Germinal center (tissue), 1 donor: ENCODE results near the gene ATAD3A.

Source experiments
- DNase-seq: peaks from one replicate; pipeline ENCODE4 v3.0.0; 2012; ENCODE audit warnings: mixed read lengths, low spot score

ATAD3A gene

DNA sequence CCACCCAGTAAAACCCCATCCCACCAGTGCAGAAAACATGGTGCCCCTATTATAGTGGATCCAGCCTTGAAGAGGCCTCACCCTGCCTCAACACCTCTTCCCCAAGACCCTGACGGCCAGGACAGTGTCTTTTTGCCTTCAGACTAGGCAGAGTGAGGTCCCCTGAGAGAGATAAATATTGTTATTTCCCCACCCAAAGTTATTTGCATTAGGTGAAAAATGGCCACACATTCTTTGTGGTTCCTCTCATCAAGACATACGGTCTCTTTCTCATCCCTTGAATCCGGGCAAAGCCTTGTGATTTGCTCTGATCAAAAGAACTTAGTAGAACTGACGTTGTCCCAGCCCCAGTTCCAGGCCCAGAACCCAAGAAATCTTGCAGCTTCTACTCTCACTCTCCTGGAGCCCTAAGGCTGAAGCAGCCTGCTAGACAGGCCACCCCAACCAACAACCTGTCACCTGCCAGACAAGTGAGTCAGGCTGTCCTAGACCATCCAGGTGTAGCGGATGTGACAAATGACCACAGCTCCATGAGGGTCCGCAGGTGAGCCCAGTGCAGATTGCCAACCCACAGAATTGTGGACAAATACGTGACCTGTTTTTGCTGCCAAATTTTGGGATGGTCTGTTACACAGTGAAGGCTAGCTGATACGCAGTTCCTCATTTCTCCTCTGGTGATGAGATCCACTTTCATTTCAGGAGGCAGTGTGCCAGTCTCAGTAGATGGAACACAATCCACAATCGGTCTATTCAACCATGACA is 70.8 kb downstream of the ATAD3A start:
- DNase-seq = no peak

DNA sequence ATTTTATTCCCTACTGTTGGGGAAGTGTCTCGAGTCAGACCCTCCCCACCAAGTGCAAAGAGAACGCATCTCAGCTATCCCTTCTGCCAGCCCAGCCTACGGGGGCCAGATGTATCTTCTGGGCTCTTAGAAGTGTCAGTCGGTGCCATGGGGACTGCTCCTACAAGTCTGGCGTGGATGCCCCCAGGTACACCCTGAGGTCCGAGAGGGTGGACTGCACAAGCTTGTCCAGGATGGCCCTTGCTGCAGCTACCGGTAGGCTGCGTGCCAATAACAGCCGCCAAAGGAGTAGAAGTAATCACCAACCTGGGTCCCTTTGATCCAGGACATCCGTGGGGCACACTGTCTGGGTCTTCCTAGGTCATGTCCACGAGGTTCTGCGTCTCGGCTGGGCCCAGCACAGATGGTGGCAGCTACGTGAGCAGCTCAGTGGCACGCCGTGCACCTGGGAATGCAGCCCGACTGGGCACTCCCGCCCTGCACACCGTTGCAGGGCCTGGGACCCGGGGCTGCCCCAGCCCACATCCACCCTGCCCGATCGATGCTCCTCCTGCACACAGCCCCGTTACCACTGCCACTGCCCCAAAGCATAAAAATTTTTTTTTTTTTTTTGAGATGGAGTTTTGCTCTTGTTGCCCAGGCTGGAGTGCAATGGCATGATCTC is 71.5 kb downstream of the ATAD3A start:
- DNase-seq = no peak
